Mesendoderm (in vitro differentiated cells): ENCODE measurements around the gene OR5C1.
"Not testable (repeated sequence)": the region's sequence is repeated elsewhere in the genome, so short reads cannot be mapped to it uniquely, and the experiment has no call there.

Source experiments
- DNase-seq: peaks from one replicate; pipeline ENCODE4 v3.0.0; 2013
- H2AK5ac ChIP-seq: 2 replicates; pipeline ENCODE4 v1.6.1; 2013; ENCODE audit warnings: low read length, inconsistent platforms
- H2BK120ac ChIP-seq: 2 replicates; pipeline ENCODE4 v1.6.1; 2013; ENCODE audit warnings: low read depth, mild to moderate bottlenecking, low read length, moderate library complexity, mixed read lengths
- H2BK15ac ChIP-seq: replicated peaks from 2 replicates; pipeline ENCODE4 v1.6.1; 2013; ENCODE audit warnings: low read depth, mild to moderate bottlenecking, moderate library complexity
- H2BK5ac ChIP-seq: 2 replicates; pipeline ENCODE4 v1.6.1; 2013; ENCODE audit warnings: low read length, inconsistent platforms
- H3K18ac ChIP-seq: 2 replicates; pipeline ENCODE4 v1.6.1; 2013; ENCODE audit warnings: mild to moderate bottlenecking, low read length, mixed read lengths
- H3K23ac ChIP-seq: one replicate; pipeline ENCODE4 v1.6.1; 2013; ENCODE audit warnings: low read length
- H3K27ac ChIP-seq: 2 replicates; pipeline ENCODE4 v1.5.1; 2013; ENCODE audit warnings: low read depth, mild to moderate bottlenecking, inconsistent platforms, low read length, moderate library complexity
- H3K27me3 ChIP-seq: 2 replicates; pipeline ENCODE4 v1.6.1; 2013; ENCODE audit warnings: low read length, control low read depth, mild to moderate bottlenecking, inconsistent platforms; ENCODE audit not compliant: insufficient read depth, poor library complexity
- H3K36me3 ChIP-seq: 2 replicates; pipeline ENCODE4 v1.6.1; 2013; ENCODE audit warnings: low read length, inconsistent platforms; ENCODE audit not compliant: control insufficient read depth, insufficient read depth
- H3K4ac ChIP-seq: one replicate; pipeline ENCODE4 v1.6.1; 2013; ENCODE audit warnings: low read depth, mild to moderate bottlenecking, low read length, moderate library complexity
- H3K4me1 ChIP-seq: 2 replicates; pipeline ENCODE4 v1.6.1; 2013; ENCODE audit warnings: low read depth, low read length, inconsistent platforms; ENCODE audit not compliant: control insufficient read depth
- H3K4me2 ChIP-seq: 2 replicates; pipeline ENCODE4 v1.6.1; 2013; ENCODE audit warnings: low read length
- H3K4me3 ChIP-seq: 2 replicates; pipeline ENCODE4 v1.5.1; 2013; ENCODE audit warnings: mild to moderate bottlenecking, low read length
- H3K56ac ChIP-seq: one replicate; pipeline ENCODE4 v1.6.1; 2013; ENCODE audit warnings: low read length
- H3K79me1 ChIP-seq: 2 replicates; pipeline ENCODE4 v1.6.1; 2013; ENCODE audit warnings: low read length, inconsistent platforms
- H3K79me2 ChIP-seq: 2 replicates; pipeline ENCODE4 v1.6.1; 2013; ENCODE audit warnings: mild to moderate bottlenecking, low read length; ENCODE audit not compliant: control insufficient read depth, insufficient read depth
- H3K9ac ChIP-seq: 2 replicates; pipeline ENCODE4 v1.6.1; 2013; ENCODE audit warnings: low read length, inconsistent platforms
- H4K5ac ChIP-seq: one replicate; pipeline ENCODE4 v1.6.1; 2013; ENCODE audit warnings: low read length
- H4K8ac ChIP-seq: one replicate; pipeline ENCODE4 v1.6.1; 2013; ENCODE audit warnings: low read depth, mild to moderate bottlenecking, control low read depth, low read length, moderate library complexity
- whole genome bisulfite sequencing: extraction: QIAGEN DNeasy Blood & Tissue Kit; methylation state at CpG from one replicate; pipeline ENCODE4 v1.1.7; 2013; ENCODE audit warnings: low lambda C conversion rate, missing lambda C conversion rate; ENCODE audit not compliant: insufficient coverage; ENCODE audit errors: extremely low coverage; 5-methylcytosine and 5-hydroxymethylcytosine counted together

The OR5C1 gene

DNA sequence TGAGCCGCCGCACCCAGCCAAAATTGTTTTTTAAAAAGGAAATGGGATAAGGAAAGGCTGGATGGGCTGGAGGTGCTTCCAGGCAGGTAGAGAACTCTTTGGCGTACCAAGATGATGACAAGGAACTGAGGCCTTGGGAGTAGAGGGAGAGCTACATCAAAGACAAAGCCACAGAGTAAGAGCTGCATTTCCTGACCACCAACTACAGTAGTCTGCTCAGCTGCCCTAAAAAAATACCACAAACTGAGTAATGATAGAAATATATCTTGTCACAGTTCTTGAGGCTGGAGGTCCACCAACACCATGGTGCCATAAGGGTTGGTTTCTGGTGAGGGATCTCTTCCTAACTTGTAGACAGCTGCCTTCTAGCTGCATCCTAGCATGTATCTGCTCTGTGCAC lies 19.4 kb downstream of the OR5C1 start:
- Histone ChIP-seq H3K23ac (no peak overlapping the region), H3K27ac (no peak overlapping the region), H3K4me2 (no peak overlapping the region), H3K18ac (no peak overlapping the region), H3K79me2 (no peaks in the 10 kb centered on the region), H2AK5ac (no peak overlapping the region), H3K79me1 (no peaks in the 10 kb centered on the region), H4K8ac (no peak overlapping the region), H3K4ac (no peak overlapping the region), H2BK5ac (no peak overlapping the region), H3K9ac (no peak overlapping the region), H2BK15ac (no peak overlapping the region), H3K56ac (no peak overlapping the region), H3K4me1 (no peaks in the 10 kb centered on the region), H4K5ac (no peak overlapping the region), H2BK120ac (no peak overlapping the region), H3K4me3 (no peak overlapping the region), H3K36me3 (no peaks in the 10 kb centered on the region), H3K27me3 (no peaks in the 10 kb centered on the region)
- DNase-seq, result no peak
- no CpG with 5 or more reads among the region's 3 CpGs for WGBS

DNA sequence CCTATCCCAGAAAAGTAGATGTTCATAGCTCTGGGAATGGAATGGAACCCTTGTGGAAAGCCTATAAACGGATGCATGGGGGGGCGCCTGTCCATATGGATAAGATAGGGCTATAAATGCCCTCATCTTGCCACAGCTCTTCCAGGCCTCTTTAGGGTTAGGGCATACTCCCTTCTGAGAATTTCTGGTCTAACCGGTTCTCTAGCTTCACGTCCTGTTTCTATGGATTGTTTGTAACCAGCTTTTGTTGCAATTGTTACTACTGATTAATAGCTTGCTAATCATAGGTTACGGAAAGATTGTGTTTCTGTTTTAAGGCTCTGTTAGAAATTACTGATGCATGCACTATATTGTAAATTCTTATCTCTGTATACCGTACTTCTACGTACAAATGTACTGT lies 20.5 kb downstream of the OR5C1 start:
- not testable (repeated sequence) for H3K4me2 ChIP-seq, H2BK5ac ChIP-seq, H3K4me1 ChIP-seq, H2BK120ac ChIP-seq, H3K36me3 ChIP-seq, H2AK5ac ChIP-seq, H4K5ac ChIP-seq, H3K79me1 ChIP-seq, H2BK15ac ChIP-seq, H4K8ac ChIP-seq, H3K56ac ChIP-seq, H3K4ac ChIP-seq, H3K23ac ChIP-seq, DNase-seq, H3K4me3 ChIP-seq, H3K9ac ChIP-seq, H3K27me3 ChIP-seq, H3K79me2 ChIP-seq, H3K27ac ChIP-seq, H3K18ac ChIP-seq
- no CpG with 5 or more reads among the region's 7 CpGs for WGBS

DNA sequence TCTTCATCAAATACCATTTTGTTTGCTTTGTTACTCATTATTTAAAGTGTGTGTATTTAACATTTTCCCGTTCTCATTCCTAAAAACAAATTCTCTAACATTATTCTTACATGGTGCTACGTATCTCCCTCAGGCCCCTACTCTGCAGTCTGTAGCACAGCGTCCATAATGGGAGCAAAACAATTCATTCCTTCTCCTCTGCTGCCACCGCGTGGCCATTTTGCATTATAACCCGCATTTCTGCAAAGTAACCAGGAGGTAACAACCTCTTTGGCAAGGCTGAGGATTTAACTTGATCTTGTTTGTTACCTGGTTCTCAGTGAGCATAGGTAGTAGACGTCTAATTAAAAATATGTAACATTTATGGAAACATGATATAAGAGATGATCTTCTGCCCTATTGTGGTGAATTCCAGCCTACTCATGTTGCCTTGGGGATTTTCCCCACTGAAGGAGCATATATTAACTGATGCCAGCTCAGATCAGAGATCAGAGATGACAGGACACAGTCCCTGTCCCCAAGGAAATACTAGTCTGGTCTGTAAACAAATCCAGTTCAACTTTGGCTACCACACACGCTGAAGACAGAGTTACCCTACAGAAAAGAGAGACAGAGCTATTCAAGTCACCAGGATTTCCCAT lies 21.7 kb downstream of the OR5C1 start:
- Histone ChIP-seq H2BK120ac (no peak overlapping the region), H4K8ac (no peak overlapping the region), H4K5ac (no peak overlapping the region), H3K79me2 (no peaks in the 10 kb centered on the region), H3K23ac (no peak overlapping the region), H3K56ac (no peak overlapping the region), H3K18ac (no peak overlapping the region), H2AK5ac (no peak overlapping the region), H2BK15ac (no peak overlapping the region), H3K4me2 (no peak overlapping the region), H3K4ac (no peak overlapping the region), H3K4me1 (no peaks in the 10 kb centered on the region), H2BK5ac (no peak overlapping the region), H3K36me3 (no peaks in the 10 kb centered on the region), H3K9ac (no peak overlapping the region), H3K4me3 (no peak overlapping the region), H3K79me1 (no peaks in the 10 kb centered on the region), H3K27ac (no peak overlapping the region), H3K27me3 (no peaks in the 10 kb centered on the region)
- no CpG with 5 or more reads among the region's 8 CpGs for WGBS
- DNase-seq, result peak; percentile 84

DNA sequence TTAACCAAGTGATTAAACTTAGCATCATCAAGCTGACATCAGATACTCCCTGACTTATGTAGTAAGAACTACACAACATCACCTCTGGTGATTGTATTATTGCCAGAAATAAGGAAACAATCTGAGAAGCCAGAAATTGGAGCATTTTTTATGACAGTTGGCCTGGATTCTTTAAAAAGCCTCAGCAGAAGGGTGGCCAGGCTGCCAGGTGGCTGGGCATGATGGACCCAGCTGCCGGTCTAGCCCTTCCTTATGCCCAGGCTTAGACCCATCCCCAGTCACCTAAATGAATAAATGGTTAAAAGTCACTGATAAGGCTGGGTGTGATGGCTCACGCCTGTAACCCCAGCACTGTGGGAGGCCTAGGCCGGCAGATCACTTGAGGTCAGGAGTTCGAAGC lies 24.0 kb downstream of the OR5C1 start:
- H3K9ac ChIP-seq, result no peak overlapping the region
- H3K27ac ChIP-seq, result no peak overlapping the region
- H3K4ac ChIP-seq, result no peak overlapping the region
- H2BK120ac ChIP-seq, result no peak overlapping the region
- no peak overlapping the region for H4K5ac ChIP-seq
- H2AK5ac ChIP-seq, result no peak overlapping the region
- no peaks in the 10 kb centered on the region for H3K79me2 ChIP-seq
- no peak overlapping the region for H3K18ac ChIP-seq
- H2BK15ac ChIP-seq, result no peak overlapping the region
- H2BK5ac ChIP-seq, result no peak overlapping the region
- no peak overlapping the region for H4K8ac ChIP-seq
- no peak overlapping the region for H3K4me3 ChIP-seq
- no peaks in the 10 kb centered on the region for H3K36me3 ChIP-seq
- H3K23ac ChIP-seq, result no peak overlapping the region
- WGBS, result no CpG with 5 or more reads among the region's 4 CpGs
- H3K4me2 ChIP-seq, result no peak overlapping the region
- H3K56ac ChIP-seq, result no peak overlapping the region
- H3K79me1 ChIP-seq, result no peaks in the 10 kb centered on the region
- no peaks in the 10 kb centered on the region for H3K4me1 ChIP-seq
- no peak for DNase-seq
- no peaks in the 10 kb centered on the region for H3K27me3 ChIP-seq

DNA sequence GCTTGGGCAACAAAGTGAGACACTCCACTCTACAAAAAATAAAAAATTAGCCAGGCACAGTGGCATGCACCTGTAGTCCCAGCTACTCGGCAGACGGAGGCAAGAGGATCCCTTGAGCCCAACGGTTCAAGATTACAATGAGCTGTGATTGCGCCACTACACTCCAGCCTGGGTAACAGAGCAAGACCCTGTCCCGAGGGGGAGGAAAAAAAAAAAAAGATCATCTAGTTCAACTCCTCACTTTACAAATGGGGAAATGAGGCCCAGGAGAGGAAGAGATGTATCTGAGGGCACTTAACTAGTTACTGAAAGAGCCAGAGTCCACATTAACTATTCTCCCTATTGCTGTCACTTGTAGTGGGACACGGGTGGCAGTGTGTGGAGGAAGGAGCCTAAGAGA lies 25.8 kb downstream of the OR5C1 start:
- no peak overlapping the region for H3K18ac ChIP-seq
- no peak overlapping the region for H3K23ac ChIP-seq
- H3K36me3 ChIP-seq, result no peaks in the 10 kb centered on the region
- no peaks in the 10 kb centered on the region for H3K4me1 ChIP-seq
- no peak overlapping the region for H3K27ac ChIP-seq
- H3K4ac ChIP-seq, result no peak overlapping the region
- no peak for DNase-seq
- H4K5ac ChIP-seq, result no peak overlapping the region
- WGBS, result no CpG with 5 or more reads among the region's 6 CpGs
- H4K8ac ChIP-seq, result no peak overlapping the region
- no peak overlapping the region for H2AK5ac ChIP-seq
- H3K79me1 ChIP-seq, result no peaks in the 10 kb centered on the region
- no peak overlapping the region for H3K9ac ChIP-seq
- H3K79me2 ChIP-seq, result no peaks in the 10 kb centered on the region
- H3K56ac ChIP-seq, result no peak overlapping the region
- no peak overlapping the region for H2BK15ac ChIP-seq
- H2BK120ac ChIP-seq, result no peak overlapping the region
- H2BK5ac ChIP-seq, result no peak overlapping the region
- H3K4me3 ChIP-seq, result no peak overlapping the region
- H3K4me2 ChIP-seq, result no peak overlapping the region
- H3K27me3 ChIP-seq, result no peaks in the 10 kb centered on the region

DNA sequence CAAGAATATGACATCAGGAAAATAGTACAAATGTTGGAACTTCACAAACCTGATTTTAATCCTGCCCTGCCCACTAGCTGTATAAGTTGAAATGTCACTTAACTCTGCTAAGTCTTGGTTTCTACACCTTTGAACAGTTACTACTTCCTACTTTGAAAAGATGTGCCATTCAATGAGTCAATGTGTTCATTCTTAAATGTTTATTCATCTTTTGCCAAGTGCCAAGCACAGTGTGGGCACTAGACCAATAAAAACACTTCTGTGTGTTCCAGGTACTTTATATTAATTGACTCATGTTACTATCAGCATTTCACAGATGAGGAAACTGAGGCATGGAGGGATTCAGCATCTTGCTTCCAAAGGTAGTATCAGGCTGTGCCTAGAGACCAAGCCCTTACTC lies 26.8 kb downstream of the OR5C1 start:
- DNase-seq, result no peak
- no peaks in the 10 kb centered on the region for H3K79me1 ChIP-seq
- no peaks in the 10 kb centered on the region for H3K79me2 ChIP-seq
- H3K4me1 ChIP-seq, result no peaks in the 10 kb centered on the region
- H3K23ac ChIP-seq, result no peak overlapping the region
- no peak overlapping the region for H2BK15ac ChIP-seq
- no peak overlapping the region for H3K4ac ChIP-seq
- H4K5ac ChIP-seq, result no peak overlapping the region
- H3K56ac ChIP-seq, result no peak overlapping the region
- no peak overlapping the region for H2BK5ac ChIP-seq
- no peak overlapping the region for H3K4me3 ChIP-seq
- no peaks in the 10 kb centered on the region for H3K27me3 ChIP-seq
- H3K27ac ChIP-seq, result no peak overlapping the region
- H2AK5ac ChIP-seq, result no peak overlapping the region
- no peak overlapping the region for H3K9ac ChIP-seq
- no peak overlapping the region for H2BK120ac ChIP-seq
- H3K4me2 ChIP-seq, result no peak overlapping the region
- H4K8ac ChIP-seq, result no peak overlapping the region
- H3K36me3 ChIP-seq, result peaks cover 6% of the 10 kb centered on the region
- H3K18ac ChIP-seq, result no peak overlapping the region
